GM19397 (cell line): ENCODE measurements around the gene RPL36A.

ENCODE experiments used
- ATAC-seq: cut with Tn5 transposase; IDR thresholded peaks from one replicate; pipeline ENCODE4 v1.9.1; 2021; ENCODE audit warnings: mild to moderate bottlenecking, moderate library complexity; ENCODE audit not compliant: unreplicated experiment

The RPL36A gene

GRCh38 chrX:101430457-101431078, 39.8 kb downstream of the RPL36A start:
- peak; percentile 87 for ATAC-seq

GRCh38 chrX:101442085-101442484, 51.3 kb downstream of the RPL36A start:
- ATAC-seq: no peak
